ENCODE results near the gene RGMB. TPM values are rescaled to one million over a fixed set of nuclear protein-coding genes. Genes with fewer than 3 reads are reported as not detected.

The RGMB gene
- total RNA-seq, 4 donors from 2014 or later = 2.8 to 22.3 (median 12.9) TPM

GRCh38 chr5:98780390-98780789 is 6.9 kb downstream of the RGMB start:
- H3K9me3 ChIP-seq = no peaks in the 10 kb centered on the region
- no peak for DNase-seq
- H3K4me3 ChIP-seq = no peak overlapping the region
- H3K27me3 ChIP-seq = no peaks in the 10 kb centered on the region
- intact Hi-C loops (cut with DNase I; ENCODE audit: low total_unique reads) = no loop called here
- H3K4me1 ChIP-seq = peaks cover 0 to 11% of the 10 kb centered on the region in 2 donors
- no peaks in the 10 kb centered on the region for H3K36me3 ChIP-seq
- TF ChIP-seq POLR2A (IDR thresholded peaks at IDR 0.05) = no peak
- no peak for TF ChIP-seq CTCF (IDR thresholded peaks at IDR 0.05)
- H3K27ac ChIP-seq = no peak overlapping the region

GRCh38 chr5:98781520-98781919 is 8.1 kb downstream of the RGMB start:
- peaks cover 0 to 11% of the 10 kb centered on the region in 2 donors for H3K4me1 ChIP-seq
- TF ChIP-seq CTCF (IDR thresholded peaks at IDR 0.05) = no peak
- TF ChIP-seq POLR2A (IDR thresholded peaks at IDR 0.05) = no peak
- no peak for DNase-seq
- H3K36me3 ChIP-seq = no peaks in the 10 kb centered on the region
- intact Hi-C loops (cut with DNase I; ENCODE audit: low total_unique reads) = no loop called here
- H3K9me3 ChIP-seq = no peaks in the 10 kb centered on the region
- no peak overlapping the region for H3K27ac ChIP-seq
- no peaks in the 10 kb centered on the region for H3K27me3 ChIP-seq
- no peak overlapping the region for H3K4me3 ChIP-seq

GRCh38 chr5:98781964-98782363 is 8.5 kb downstream of the RGMB start:
- DNase-seq = no peak
- intact Hi-C loops (cut with DNase I; ENCODE audit: low total_unique reads) = no loop called here
- H3K4me1 ChIP-seq = peaks cover 0 to 11% of the 10 kb centered on the region in 2 donors
- H3K27me3 ChIP-seq = no peaks in the 10 kb centered on the region
- no peak overlapping the region for H3K4me3 ChIP-seq
- no peak for TF ChIP-seq CTCF (IDR thresholded peaks at IDR 0.05)
- H3K27ac ChIP-seq = no peak overlapping the region
- no peaks in the 10 kb centered on the region for H3K36me3 ChIP-seq
- H3K9me3 ChIP-seq = no peaks in the 10 kb centered on the region

- DNase-seq = no peak
- Histone ChIP-seq H3K27me3 (no peaks in the 10 kb centered on the region), H3K9me3 (no peaks in the 10 kb centered on the region), H3K4me3 (no peak overlapping the region), H3K27ac (no peak overlapping the region), H3K4me1 (peaks cover 0 to 11% of the 10 kb centered on the region in 2 donors), H3K36me3 (no peaks in the 10 kb centered on the region)
- TF ChIP-seq POLR2A (IDR thresholded peaks at IDR 0.05) (no peak), CTCF (IDR thresholded peaks at IDR 0.05) (no peak)
- intact Hi-C loops (cut with DNase I; ENCODE audit: low total_unique reads) = no loop called here
Measured at GRCh38 chr5:98783051-98783649, 9.7 kb downstream of the RGMB start.

GRCh38 chr5:98784411-98784810 is 10.9 kb downstream of the RGMB start:
- DNase-seq = no peak
- H3K27me3 ChIP-seq = no peaks in the 10 kb centered on the region
- H3K4me1 ChIP-seq = peaks cover 0 to 11% of the 10 kb centered on the region in 2 donors
- no peak overlapping the region for H3K27ac ChIP-seq
- H3K9me3 ChIP-seq = no peaks in the 10 kb centered on the region
- no peaks in the 10 kb centered on the region for H3K36me3 ChIP-seq
- H3K4me3 ChIP-seq = no peak overlapping the region
- TF ChIP-seq POLR2A (IDR thresholded peaks at IDR 0.05) = no peak
- TF ChIP-seq CTCF (IDR thresholded peaks at IDR 0.05) = no peak
- intact Hi-C loops (cut with DNase I; ENCODE audit: low total_unique reads) = no loop called here
